Stimulated activated CD8-positive, alpha-beta memory T cell treated with anti-CD3 and anti-CD28 coated beads, Interleukin-7, amount 100 ng/mL, for 4 hours (primary cell): ENCODE results near the gene NAA35.
"Not testable (repeated sequence)": the region's sequence is repeated elsewhere in the genome, so short reads cannot be mapped to it uniquely, and the experiment has no call there.

Experiments
- DNase-seq, 2 donors: peaks; one replicate each; pipeline ENCODE4 v3.0.0-alpha.2; 2020; ENCODE audit warnings: low read depth in 2 of 2

NAA35 gene

GRCh38 chr9:86027767-86028166 lies 86.8 kb downstream of the NAA35 start:
- no peak for DNase-seq

DNA sequence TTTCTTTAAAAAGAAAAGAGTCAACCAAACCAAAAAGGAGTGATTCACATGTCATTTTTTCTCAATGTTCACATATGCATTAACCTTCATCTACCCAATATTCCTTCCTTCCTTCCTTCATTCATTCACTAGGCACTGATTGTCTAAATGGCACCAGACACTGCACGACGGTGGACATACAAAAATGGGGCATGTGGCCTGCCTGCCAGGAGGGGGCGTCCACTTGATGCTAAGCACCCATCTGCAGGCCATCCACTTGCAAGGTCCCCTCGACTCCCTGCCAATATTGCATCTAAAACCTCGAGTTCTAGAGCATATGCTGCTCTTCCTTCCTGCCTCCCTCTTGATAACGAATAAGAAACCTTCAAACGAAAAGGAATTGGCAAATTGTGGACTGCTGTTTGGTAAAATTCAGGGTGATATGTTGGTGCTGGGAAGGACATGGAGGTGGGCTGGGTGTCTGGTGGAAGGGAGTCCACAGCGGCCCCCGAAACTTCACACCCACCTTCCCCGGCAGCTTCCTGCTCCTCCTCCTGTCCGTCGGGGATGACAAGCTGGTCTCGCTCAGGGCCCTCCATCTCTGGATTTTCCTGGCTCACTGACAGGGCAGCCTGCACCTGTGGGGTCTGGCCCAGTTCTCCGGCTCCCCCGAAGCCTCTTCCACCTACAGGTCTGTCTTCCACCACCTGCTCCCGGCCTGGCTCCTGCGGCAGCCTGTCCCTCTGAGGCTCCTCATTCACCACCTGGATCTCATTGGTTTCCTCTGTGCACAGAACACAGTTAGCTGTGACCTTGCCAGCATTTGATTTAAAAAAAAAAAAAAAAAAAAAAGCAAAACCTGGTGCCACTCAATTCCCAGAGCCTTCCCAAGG lies 94.2 kb downstream of the NAA35 start:
- no peak for DNase-seq

GRCh38 chr9:86035827-86036440 lies 95.0 kb downstream of the NAA35 start:
- DNase-seq: no peak

- no peak for DNase-seq
These were observed 95.6 kb downstream of the NAA35 start for GRCh38 chr9:86036555-86036954.

DNA sequence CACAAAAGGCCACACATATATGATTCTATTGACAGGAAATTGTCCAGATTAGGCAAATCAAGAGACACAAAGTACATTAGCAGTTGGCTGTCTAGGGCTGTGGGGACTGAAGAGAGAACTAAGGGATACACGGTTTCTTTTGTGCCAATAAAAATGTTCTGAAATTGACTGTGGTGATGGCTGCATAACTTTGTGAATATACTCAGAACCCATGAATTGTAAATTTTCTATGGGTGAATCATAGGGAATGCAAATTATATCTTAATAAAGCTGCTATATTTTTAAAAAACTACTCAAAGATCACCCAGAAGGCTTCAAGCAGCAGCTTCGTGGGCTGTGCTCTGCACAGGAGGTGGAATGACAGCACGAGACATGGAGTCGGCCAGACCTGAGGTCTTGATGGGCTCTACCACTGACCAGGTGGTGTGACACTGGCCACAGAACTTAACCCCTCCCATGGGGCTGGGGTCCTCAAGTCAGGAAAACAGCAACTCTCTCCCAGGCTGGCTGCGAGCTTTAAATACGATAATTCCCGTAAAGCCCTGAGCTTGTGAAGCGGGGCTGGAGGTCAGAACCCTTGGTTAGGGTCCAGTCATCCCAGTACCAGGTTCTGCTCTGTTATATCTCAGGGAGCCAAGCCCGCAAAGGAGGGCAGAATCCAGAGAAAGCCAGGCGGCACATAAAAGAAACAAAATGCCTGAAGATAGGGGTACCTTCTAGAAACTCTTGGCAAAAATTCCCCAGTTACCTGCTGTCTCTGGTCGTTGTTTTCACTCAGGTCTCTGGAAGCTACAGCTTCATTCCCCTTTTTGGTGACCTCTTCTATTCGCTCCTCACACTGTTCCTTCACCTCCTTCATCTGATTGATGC lies 99.3 kb downstream of the NAA35 start:
- no peak for DNase-seq

DNA sequence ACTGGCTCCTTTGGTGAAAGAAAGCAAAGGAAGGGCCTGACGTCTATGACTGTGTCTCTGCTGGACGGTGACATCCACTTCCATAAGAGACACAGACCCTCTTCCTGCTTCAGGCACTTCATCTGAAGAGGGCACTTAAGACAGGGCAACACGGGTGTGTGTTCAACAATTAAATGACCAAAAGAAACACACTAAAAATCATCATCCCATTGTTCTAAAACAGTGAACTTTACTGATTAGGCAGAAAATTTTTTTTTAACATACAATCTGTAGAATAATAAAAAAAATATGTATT lies 99.9 kb downstream of the NAA35 start:
- no peak for DNase-seq

- no peak for DNase-seq
These were observed 100.4 kb downstream of the NAA35 start for GRCh38 chr9:86041311-86041741.

DNA sequence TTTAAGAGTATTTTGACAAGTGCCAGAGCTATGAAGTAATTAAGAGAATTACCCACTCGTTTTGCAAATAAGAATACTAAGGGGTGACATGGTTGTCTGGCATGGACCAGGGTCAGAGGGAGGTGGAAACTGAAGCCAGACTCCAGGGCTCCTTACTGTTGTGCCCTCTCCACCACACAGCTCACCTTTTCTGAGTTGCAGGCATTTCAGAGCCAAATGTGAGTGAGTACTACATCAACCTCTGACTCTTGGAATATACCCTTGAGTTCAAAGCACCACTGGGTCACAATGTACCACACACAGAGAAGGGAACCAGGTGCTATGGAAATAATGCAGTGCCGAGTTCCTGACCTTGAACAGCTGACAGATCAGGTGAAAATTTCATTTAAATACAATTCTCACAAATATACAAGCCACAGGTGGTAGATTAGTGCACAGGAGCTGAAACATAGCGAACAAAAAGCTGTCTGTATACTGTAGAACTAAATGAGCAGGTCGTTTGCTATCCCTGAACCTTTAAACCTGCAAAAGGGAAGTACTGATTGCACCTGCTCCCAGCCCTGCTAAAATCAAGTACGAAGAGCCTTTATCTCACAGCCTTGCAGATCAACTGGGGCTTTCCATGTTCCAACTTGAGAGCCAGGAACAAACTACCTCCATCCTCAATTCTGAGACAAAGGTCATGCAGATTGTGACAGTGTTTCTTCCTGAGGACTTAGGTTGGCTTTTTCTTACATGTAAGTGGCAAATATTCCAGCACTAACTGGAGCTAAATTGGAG lies 101.4 kb downstream of the NAA35 start:
- DNase-seq: no peak

GRCh38 chr9:86043586-86043985 lies 102.6 kb downstream of the NAA35 start:
- DNase-seq: no peak

- DNase-seq: no peak
These were observed 103.1 kb downstream of the NAA35 start for GRCh38 chr9:86043999-86044398.

GRCh38 chr9:86045654-86046053 lies 104.7 kb downstream of the NAA35 start:
- no peak for DNase-seq

DNA sequence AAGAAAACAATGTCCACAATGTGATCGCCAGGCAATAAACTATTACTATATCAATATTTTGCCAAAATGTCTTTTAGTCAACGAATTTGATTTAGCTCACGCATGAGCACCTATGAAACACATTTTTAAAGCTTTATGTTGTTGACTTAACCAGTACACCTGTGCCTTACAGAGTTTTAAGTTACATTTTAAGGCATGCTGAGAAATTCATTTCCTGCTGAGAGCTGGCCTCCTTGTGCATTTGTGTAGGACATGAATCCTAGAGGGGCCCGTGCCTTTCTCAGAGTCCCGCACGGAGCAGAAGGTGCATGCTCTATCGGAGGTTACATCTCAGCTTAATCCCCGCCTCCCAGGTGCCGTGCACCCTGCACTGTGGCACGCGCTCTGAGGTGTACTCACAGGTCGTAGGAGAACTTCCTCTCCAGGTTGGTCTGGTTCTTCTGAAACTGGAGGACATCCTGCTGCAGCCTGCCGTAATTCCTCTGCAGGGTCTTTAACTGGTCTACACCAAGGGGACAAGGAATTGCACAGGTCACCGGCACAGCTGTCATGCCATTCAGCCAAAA lies 105.2 kb downstream of the NAA35 start:
- DNase-seq: no peak

DNA sequence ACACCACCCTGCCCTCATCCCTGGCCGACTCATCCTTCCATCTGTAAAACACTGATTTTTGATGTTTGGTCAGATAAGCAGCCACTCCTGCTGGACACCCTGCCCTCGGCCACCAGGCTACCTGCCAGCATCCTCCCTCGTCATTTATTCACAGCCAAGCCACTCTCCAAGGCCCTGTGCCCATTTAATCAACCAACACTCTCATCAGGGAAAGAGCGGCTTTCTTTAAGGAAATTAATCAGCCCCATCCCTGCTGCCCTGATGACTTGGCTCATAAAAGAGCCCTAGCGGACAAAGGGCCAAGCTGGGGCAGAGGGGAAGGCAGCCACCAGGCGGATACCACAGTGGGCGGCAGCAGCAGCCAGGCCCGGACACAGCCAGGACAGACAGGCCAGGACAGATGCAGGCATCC lies 106.0 kb downstream of the NAA35 start:
- DNase-seq: no peak

DNA sequence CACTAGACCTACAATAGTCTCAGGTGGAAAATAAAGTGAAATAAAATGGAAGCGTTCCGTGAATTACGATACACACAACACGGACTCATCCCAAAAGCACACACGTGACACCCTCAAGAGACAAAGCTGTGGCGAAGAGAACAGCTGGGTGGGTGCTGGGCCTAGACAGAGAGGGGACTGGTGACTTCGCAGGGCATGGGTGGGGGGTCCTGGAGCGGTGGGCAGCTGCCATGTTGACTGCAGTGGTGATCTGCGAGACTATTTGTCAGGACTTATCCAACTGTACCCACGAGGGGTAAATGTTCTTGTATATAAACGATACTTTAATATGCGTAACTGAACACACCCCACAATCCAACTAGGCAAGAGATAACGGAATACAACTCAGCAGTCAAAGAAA lies 106.4 kb downstream of the NAA35 start:
- no peak for DNase-seq

- DNase-seq: not testable (repeated sequence)
These were observed 107.2 kb downstream of the NAA35 start for GRCh38 chr9:86048018-86048742.

DNA sequence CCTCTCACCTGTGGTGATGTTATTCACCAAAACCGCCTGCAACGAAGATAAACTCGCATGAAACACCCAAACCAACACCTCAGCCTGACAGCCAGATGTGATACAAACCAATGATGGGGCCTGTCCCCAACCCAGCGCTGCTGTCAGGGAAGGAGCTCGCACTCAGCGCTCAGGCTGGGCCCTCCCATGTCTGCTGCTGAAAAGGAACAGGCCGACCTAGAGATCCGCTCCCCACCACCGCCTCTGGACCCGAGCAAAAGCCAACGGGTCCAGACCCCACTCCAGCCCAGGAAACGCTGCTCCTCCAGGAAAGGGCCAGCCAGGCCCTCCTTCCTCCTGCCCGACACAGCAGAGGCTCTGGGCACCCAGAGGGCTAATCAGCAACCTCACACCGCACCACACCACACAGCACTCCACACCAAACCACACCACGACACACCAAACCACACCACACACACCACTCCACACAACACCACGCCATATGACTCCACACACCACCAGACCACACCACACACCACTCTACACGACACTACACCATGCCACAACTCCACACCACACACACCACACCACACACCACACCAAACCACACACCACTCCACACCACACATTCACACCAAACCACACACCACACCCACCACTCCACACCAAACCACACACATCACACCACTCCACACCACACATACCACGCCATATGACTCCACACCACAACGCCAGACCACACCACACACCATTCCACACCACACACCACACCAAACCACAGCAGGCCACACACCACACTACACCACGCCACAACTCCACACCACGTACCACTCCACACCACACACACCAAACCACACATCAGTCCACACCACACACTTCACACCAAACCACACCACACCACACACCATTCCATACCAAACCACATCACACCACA lies 111.9 kb downstream of the NAA35 start:
- no peak for DNase-seq

GRCh38 chr9:86054695-86055094 lies 113.7 kb downstream of the NAA35 start:
- DNase-seq: no peak

- no peak for DNase-seq
These were observed 116.5 kb downstream of the NAA35 start for GRCh38 chr9:86057491-86057890.

- no peak for DNase-seq
These were observed 121.2 kb downstream of the NAA35 start for GRCh38 chr9:86061972-86062739.
